Right cardiac atrium (tissue), 5 donors: Measurements from ENCODE around the gene LANCL2. TPM values are rescaled to one million over a fixed set of nuclear protein-coding genes. Genes with fewer than 3 reads are reported as not detected.
"Not testable (repeated sequence)": the region's sequence is repeated elsewhere in the genome, so short reads cannot be mapped to it uniquely, and the experiment has no call there.

ENCODE experiments used
- ATAC-seq, 2 donors: fragments of 200-7000 bp; cut with Tn5 transposase; one replicate each; pipeline versions ENCODE4 v1.8.0 to v1.9.1; 2020; ENCODE audit warnings: moderate library complexity in 2 of 2, mild to moderate bottlenecking in 1 of 2
- DNase-seq, 3 donors: peaks; one replicate each; pipeline ENCODE4 v3.0.0-alpha.2; 2020
- H3K27ac ChIP-seq: one replicate; pipeline ENCODE4 v1.5.1; 2013; ENCODE audit warnings: mild to moderate bottlenecking, low read length, control low read depth, moderate library complexity
- H3K27me3 ChIP-seq: one replicate; pipeline ENCODE4 v1.6.1; 2013; ENCODE audit not compliant: control insufficient read depth, insufficient read depth
- H3K4me1 ChIP-seq: one replicate; pipeline ENCODE4 v1.6.1; 2013; ENCODE audit warnings: low read length; ENCODE audit not compliant: control insufficient read depth, insufficient read depth
- H3K4me3 ChIP-seq: one replicate; pipeline ENCODE4 v1.5.1; 2013; ENCODE audit warnings: low read length, control low read depth
- H3K9me3 ChIP-seq: one replicate; pipeline ENCODE4 v1.6.1; 2013; ENCODE audit warnings: low read length; ENCODE audit not compliant: control insufficient read depth
- WGBS: extraction: QIAGEN DNeasy Blood & Tissue Kit; methylation state at CpG from one replicate; pipeline ENCODE4 v1.1.7; 2013; 5-methylcytosine and 5-hydroxymethylcytosine counted together
- intact Hi-C, 4 donors: fragments of 100-400 bp; cut with DNase I; formaldehyde crosslinking; loops; one replicate each; pipeline versions ENCODE4 v1.11.0 to v1.14.0; 2022 to 2023
- polyA plus RNA-seq: library from polyadenylated mRNA; stranded (reverse); fragments of 200-250 nt; gene quantifications from one replicate; pipeline ENCODE4 v1.2.3, GENCODE V29; 2013
- total RNA-seq, 4 donors: library from RNA; stranded (reverse); fragmentation: NEBNext Ultra II Directional; extraction: Animal tissue kit (Norgen Biotek cat#: 25700); gene quantifications; one replicate each; pipeline ENCODE4 v1.2.1, GENCODE V29; 2021
- donor health status: healthy with polysubstance abuse.
- donor health status: DM: no; HTN: yes; CAD: no.
- donor health status: DM: no; HTN: no; CAD: no.
- donor health status: DM: no; HTN: yes; CAD: no; lungs with severe emphysema.
- donor health status: DM: yes; HTN: yes; CAD: no.

The LANCL2 gene
- total and polyA plus RNA-seq, 5 donors: 4.2 to 9.9 (median 8.7) TPM

DNA sequence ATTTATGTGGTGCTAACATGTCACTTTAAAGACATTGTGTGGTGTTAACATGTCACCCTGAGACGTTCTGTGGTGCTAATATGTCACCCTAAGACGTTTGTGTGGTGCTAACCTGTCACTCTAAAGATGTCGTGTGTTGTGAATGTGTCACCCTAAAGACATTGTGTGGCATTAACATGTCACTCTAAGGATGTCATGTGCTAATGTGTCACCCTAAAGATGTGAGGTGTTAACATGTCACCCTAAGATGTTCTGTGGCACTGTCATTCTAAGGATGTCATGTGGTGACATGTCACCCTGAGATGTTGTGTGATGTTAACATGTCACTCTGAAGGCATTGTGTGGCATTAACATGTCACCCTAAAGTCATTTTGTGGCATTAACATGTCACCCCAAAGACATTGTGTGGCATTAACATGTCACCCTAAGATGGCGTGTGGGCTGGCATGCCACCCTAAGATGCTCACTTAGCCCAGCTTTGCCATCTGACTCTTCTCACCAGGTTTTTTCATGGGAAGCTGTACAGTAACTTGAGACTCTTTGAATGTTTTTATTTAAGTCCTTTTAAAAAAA is 45.6 kb downstream of the LANCL2 start:
- no peak for ATAC-seq
- intact Hi-C loops: no loop called here

DNA sequence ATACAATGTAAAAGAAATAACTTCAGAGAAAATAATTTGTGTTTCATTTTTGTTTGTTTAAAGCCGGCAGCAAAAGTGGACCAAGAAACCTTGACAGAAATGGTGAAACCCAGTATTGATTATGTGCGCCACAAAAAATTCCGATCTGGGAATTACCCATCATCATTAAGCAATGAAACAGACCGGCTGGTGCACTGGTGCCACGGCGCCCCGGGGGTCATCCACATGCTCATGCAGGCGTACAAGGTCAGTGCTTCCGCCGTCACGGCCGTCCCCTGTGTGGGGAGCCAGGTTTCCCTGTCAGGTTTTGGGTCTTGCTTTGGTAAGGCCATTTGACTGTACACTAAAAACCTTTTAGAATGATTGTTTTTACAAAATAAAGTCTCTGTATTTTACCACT is 46.7 kb downstream of the LANCL2 start:
- ATAC-seq (no peak), DNase-seq (no peak)
- WGBS: 95% methylated on average over 12 of the region's 12 CpGs
- no peak overlapping the region for H3K4me3 ChIP-seq
- H3K27me3 ChIP-seq: no peaks in the 10 kb centered on the region
- H3K4me1 ChIP-seq: no peaks in the 10 kb centered on the region
- H3K9me3 ChIP-seq: no peaks in the 10 kb centered on the region
- H3K27ac ChIP-seq: no peak overlapping the region
- intact Hi-C loops: no loop called here

More for the DNA sequence above, 45.6 kb downstream of the LANCL2 start:
- Histone ChIP-seq H3K4me1 (no peaks in the 10 kb centered on the region), H3K27me3 (no peaks in the 10 kb centered on the region), H3K4me3 (no peak overlapping the region), H3K9me3 (no peaks in the 10 kb centered on the region), H3K27ac (no peak overlapping the region)
- 84% methylated on average over 4 of the region's 4 CpGs for WGBS
- DNase-seq: no peak

GRCh38 chr7:55413442-55413841 is 48.3 kb downstream of the LANCL2 start:
- H3K27ac ChIP-seq: no peak overlapping the region
- 71% methylated on average over 3 of the region's 3 CpGs for WGBS
- no peak for ATAC-seq
- H3K27me3 ChIP-seq: no peaks in the 10 kb centered on the region
- no peak for DNase-seq
- no peak overlapping the region for H3K4me3 ChIP-seq
- intact Hi-C loops: no loop called here
- H3K4me1 ChIP-seq: no peaks in the 10 kb centered on the region
- H3K9me3 ChIP-seq: no peaks in the 10 kb centered on the region

GRCh38 chr7:55415173-55415778 is 50.1 kb downstream of the LANCL2 start:
- H3K9me3 ChIP-seq: no peaks in the 10 kb centered on the region
- DNase-seq: peak; percentile 76 to 89 (median 85)
- 45% methylated on average over 6 of the region's 6 CpGs for WGBS
- no peaks in the 10 kb centered on the region for H3K4me1 ChIP-seq
- no peak overlapping the region for H3K27ac ChIP-seq
- peak; percentile 79 to 86 for ATAC-seq
- intact Hi-C loops: loop anchor here (2.0 kb wide), 3 partner anchors 132 to 136 kb away; no protein-coding TSS in a partner anchor
- no peak overlapping the region for H3K4me3 ChIP-seq
- no peaks in the 10 kb centered on the region for H3K27me3 ChIP-seq

- H3K9me3 ChIP-seq, DNase-seq, H3K4me1 ChIP-seq, H3K27me3 ChIP-seq, H3K27ac ChIP-seq, intact Hi-C loops, H3K4me3 ChIP-seq, ATAC-seq: not testable (repeated sequence)
- 93% methylated on average over 4 of the region's 4 CpGs for WGBS
Measured at GRCh38 chr7:55417456-55417855, 52.3 kb downstream of the LANCL2 start.

DNA sequence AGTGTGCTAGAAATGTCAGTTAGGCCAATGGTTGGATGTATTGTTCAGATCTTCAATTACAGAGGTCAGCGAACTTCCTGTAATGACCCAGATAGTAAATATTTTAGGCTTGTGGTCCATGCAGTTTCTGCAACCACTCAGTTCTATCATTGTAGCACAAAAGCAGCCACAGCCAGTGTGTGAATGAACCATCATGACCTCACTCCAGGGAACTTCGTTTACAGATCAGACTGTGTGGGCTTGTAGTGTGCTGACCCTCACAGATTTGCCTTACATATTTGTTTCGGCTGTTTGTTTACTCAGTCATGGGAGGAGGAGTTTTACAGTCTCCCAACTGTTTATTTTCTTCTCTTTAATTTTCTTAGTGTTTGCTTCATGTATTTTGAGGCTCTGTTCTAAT is 55.4 kb downstream of the LANCL2 start:
- Histone ChIP-seq H3K4me3 (no peak overlapping the region), H3K4me1 (no peaks in the 10 kb centered on the region), H3K27me3 (no peaks in the 10 kb centered on the region), H3K9me3 (no peaks in the 10 kb centered on the region), H3K27ac (no peak overlapping the region)
- intact Hi-C loops: no loop called here
- no peak for DNase-seq
- WGBS: 51% methylated on average over 3 of the region's 3 CpGs
- ATAC-seq: no peak

DNA sequence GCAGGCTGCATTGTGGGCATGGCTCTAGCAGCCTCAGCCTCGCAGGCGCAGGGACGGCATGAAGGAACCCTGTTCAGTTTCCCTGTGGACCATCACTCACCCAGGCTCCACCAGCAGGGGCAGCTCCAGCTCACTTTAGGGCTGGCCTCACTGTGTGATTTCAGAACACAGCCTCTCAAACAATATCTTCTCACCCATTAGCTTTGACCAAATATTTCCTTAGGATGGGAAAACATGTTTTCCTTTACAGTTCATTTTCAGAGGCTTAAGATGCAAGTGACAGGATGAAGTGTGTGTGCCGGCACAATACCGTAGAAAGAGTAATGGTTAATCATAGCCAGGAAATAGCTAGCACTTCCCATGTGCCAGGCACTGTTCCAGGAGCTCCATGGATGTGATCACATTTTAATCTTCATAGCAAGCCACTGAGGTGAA is 58.2 kb downstream of the LANCL2 start:
- ATAC-seq: no peak
- intact Hi-C loops: no loop called here

GRCh38 chr7:55423891-55424290 is 58.8 kb downstream of the LANCL2 start:
- no peaks in the 10 kb centered on the region for H3K4me1 ChIP-seq
- intact Hi-C loops: no loop called here
- no peak overlapping the region for H3K27ac ChIP-seq
- no peaks in the 10 kb centered on the region for H3K27me3 ChIP-seq
- ATAC-seq (no peak), DNase-seq (no peak)
- H3K9me3 ChIP-seq: no peaks in the 10 kb centered on the region
- WGBS: 72% methylated on average over 5 of the region's 5 CpGs
- no peak overlapping the region for H3K4me3 ChIP-seq

More for the DNA sequence above, 58.2 kb downstream of the LANCL2 start:
- DNase-seq: no peak
- Histone ChIP-seq H3K4me3 (no peak overlapping the region), H3K27me3 (no peaks in the 10 kb centered on the region), H3K4me1 (no peaks in the 10 kb centered on the region), H3K27ac (no peak overlapping the region), H3K9me3 (no peaks in the 10 kb centered on the region)
- WGBS: 58% methylated on average over 5 of the region's 5 CpGs

- 91% methylated on average over 11 of the region's 11 CpGs for WGBS
- Histone ChIP-seq H3K27me3 (no peaks in the 10 kb centered on the region), H3K4me1 (no peaks in the 10 kb centered on the region), H3K9me3 (no peaks in the 10 kb centered on the region), H3K27ac (no peak overlapping the region), H3K4me3 (no peak overlapping the region)
- no peak for DNase-seq
- intact Hi-C loops: no loop called here
- ATAC-seq: no peak
Measured at GRCh38 chr7:55425141-55425752, 60.1 kb downstream of the LANCL2 start.

DNA sequence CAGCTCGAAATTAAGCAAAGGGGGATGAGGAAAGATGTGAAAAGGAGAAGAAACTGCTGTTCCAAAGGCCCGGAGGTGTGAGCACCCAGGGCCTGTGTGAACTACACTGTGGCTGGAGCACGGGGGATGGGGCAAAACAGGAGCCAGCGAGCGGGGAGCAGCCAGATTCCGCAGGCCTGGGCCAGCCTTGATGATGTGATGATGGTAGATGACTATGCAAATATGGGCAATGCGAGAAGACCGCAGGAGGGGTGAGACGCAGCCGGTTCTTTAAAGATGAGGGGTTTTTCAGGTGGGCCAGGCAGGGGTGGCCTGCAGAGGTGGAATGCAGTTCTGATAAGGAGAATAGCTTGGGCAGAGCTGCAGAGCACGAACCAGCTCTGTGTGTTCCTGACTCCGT is 61.5 kb downstream of the LANCL2 start:
- no peak overlapping the region for H3K4me3 ChIP-seq
- ATAC-seq (no peak), DNase-seq (no peak)
- H3K4me1 ChIP-seq: no peaks in the 10 kb centered on the region
- H3K27ac ChIP-seq: no peak overlapping the region
- H3K27me3 ChIP-seq: no peaks in the 10 kb centered on the region
- H3K9me3 ChIP-seq: no peaks in the 10 kb centered on the region
- WGBS: 80% methylated on average over 12 of the region's 12 CpGs
- intact Hi-C loops: no loop called here

GRCh38 chr7:55427342-55427741 is 62.2 kb downstream of the LANCL2 start:
- H3K27me3 ChIP-seq: no peaks in the 10 kb centered on the region
- H3K4me1 ChIP-seq: no peaks in the 10 kb centered on the region
- WGBS: 70% methylated on average over 4 of the region's 4 CpGs
- DNase-seq (no peak), ATAC-seq (no peak)
- intact Hi-C loops: no loop called here
- no peak overlapping the region for H3K27ac ChIP-seq
- no peaks in the 10 kb centered on the region for H3K9me3 ChIP-seq
- H3K4me3 ChIP-seq: no peak overlapping the region
